Ramos (cell line): ENCODE measurements around the gene PLXNA3.

Experiments used
- in situ Hi-C: fragments of 300-500 bp; cut with MboI; formaldehyde crosslinking; loops from one replicate; pipeline ENCODE4 v1.14.3; 2022; ENCODE audit warnings: low sequenced_read_pairs; ENCODE audit not compliant: unreplicated experiment

Gene PLXNA3

DNA sequence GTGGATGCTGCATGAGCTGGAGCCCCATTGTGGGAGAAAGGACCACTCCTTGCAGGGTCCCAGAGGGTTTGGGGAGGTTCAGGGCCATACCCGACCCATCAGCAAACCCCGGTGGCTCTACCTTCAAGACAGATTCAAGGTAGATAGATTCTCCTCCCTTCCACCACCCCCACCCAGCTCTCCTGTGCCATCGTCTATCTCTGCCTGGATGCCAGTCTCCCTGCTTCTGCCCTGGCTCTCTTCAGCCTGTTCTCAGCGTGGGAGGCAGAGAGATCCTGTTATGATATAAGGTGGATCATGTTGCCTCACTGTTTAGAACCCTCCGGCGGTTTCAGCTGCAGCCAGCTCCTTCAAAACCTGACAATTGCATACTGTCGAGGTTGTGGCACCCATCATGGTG, 15.6 kb downstream of the PLXNA3 start:
- in situ Hi-C loops: no loop called here

GRCh38 chrX:154476821-154477220, 18.7 kb downstream of the PLXNA3 start:
- in situ Hi-C loops: no loop called here

GRCh38 chrX:154477891-154478477, 19.9 kb downstream of the PLXNA3 start:
- in situ Hi-C loops: no loop called here

DNA sequence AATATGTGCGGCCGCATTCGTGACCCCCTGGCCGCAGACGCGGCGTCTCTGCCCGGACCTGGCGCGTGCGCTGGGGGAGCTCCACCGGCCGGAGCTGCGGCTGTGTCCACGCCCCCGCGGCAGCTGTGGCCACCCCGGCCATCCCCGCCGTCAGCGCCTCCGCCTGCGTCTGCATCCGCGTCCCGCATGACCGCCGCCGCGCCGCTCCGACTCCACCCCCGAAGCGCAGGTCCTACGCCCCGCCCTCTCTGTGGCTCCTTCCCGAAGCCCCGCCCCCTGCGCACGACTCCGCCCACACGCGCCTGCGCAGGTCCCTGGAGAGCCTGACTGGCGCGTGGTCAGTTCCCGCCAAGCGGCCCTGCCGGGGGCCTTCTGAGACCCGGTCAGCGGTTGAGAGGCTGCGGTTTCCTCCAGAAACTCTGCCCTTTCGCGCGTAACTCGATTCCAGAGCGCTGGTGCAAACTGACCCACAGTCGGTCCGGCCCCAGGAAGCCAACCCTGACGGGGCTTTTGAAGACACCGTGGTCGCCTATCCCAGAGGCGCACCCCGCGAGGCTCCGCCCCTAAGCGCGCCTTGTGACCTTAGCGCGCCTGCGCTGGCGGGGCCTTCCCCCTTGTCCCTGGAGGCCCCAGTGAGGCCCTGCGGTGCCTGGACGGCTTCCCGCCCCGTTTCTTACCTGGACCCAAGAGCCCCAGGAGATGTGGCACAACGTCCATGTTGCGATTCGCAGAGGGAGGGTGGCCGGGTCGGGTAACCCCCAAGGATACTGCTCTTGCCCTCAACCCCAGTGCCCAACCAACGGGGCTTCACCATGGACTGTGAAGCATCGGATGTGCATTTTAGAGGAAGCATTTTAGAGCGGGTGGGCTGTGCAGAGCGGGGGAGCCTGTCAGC, 20.9 kb downstream of the PLXNA3 start, which contains the start of gene LAGE3:
Gene LAGE3, minus strand, starts transcription at position 554 of the 895 bp plus-strand sequence. Its CDS starts 366 bp downstream, at position 188.
- in situ Hi-C loops: no loop called here

- in situ Hi-C loops: no loop called here
Measured at GRCh38 chrX:154481195-154481594, 23.1 kb downstream of the PLXNA3 start.

- in situ Hi-C loops: no loop called here
Measured at GRCh38 chrX:154481911-154482601, 24.0 kb downstream of the PLXNA3 start.

- in situ Hi-C loops: no loop called here
Measured at GRCh38 chrX:154482786-154483185, 24.7 kb downstream of the PLXNA3 start.

- in situ Hi-C loops: no loop called here
Measured at GRCh38 chrX:154483325-154483724, 25.2 kb downstream of the PLXNA3 start.

DNA sequence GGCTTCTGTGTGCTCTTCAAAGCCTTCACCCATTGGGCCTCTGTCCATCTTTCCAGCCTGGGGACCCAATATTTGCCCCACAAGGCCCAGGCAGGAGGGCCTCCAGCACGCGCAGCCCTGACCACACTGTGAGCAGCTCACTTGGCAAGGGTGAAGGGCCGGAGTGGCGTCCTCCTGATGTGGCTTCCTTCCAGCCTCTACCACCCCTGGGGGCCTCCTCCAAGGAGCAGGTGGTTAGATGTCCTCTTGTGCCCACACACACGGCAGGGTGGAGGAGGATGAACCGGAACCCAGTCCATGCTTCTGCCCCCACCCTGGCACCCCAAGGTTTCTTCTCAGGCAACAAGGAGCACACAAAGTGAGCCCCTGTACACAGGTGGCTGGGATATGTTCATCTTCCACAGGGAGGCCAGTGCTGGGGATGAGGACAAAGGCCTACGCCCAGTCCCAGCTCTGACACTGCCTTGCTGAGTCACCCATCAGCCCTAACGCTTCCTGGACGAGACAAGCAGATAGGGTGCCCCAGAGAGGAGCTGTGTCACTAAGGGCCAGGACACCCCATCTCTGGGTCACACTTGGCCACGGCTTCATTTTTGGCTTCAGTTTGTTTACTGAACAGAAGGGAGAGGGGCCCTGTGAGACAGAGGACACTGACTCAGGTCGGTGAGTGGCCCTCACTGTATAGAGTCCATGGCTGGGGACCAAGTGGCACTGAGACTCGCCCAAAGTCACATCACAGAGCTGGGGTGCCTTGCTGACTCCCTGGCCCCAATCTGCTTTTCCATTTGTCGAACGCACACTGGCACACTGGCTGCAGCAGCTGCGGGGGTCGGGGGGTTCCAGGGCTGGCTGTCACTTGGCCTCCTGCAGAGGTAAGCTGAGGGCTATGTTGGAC, 26.4 kb downstream of the PLXNA3 start:
- in situ Hi-C loops: no loop called here

- in situ Hi-C loops: no loop called here
Measured at GRCh38 chrX:154485150-154486051, 27.3 kb downstream of the PLXNA3 start.

- in situ Hi-C loops: no loop called here
Measured at GRCh38 chrX:154486052-154486395, 27.9 kb downstream of the PLXNA3 start.

DNA sequence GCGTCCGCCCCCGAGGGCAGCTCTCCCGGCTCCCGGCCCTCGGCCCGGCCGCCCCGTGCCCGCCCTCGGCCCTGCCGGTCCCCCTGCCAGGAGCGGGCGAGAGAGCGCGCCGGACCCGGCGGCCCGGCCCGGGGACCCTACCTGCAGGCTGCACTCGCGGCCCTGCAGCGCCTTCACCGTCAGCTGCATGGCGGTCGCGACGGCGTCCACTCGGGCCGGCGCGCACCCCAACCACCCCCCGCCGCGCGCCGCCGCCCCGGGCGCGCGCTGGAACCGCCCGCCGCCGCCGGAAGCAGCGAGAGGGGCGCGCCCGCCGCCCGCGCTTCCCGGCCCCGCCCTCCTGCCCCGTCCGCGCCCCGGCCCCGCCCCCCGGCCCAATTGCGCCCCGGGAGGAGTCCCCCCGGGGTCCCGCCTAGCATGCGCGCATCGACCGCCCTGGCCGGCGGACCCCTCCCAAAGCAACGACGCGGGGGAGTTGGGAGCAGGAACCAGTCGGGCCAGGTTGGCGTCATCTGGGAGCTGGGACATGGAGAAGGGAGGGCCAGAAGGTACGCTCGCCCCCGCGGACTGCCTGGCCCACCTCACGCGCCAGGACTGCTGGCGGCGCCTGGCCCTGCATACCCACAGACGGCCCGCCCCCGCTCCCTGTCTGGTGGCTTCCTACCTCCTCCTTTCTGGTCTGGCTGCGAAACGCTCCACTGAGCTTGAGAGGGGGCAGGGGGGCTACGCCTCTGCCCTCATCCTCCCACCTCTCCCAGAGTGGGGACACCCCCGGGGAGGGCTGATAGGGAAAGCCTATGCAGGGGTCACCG, 28.5 kb downstream of the PLXNA3 start, which contains the start of gene UBL4A:
Gene UBL4A, minus strand, starts transcription at position 220 of the 812 bp plus-strand sequence. Its CDS starts 31 bp downstream, at position 189.
- in situ Hi-C loops: no loop called here

GRCh38 chrX:154487518-154488290, 29.6 kb downstream of the PLXNA3 start:
- in situ Hi-C loops: no loop called here

DNA sequence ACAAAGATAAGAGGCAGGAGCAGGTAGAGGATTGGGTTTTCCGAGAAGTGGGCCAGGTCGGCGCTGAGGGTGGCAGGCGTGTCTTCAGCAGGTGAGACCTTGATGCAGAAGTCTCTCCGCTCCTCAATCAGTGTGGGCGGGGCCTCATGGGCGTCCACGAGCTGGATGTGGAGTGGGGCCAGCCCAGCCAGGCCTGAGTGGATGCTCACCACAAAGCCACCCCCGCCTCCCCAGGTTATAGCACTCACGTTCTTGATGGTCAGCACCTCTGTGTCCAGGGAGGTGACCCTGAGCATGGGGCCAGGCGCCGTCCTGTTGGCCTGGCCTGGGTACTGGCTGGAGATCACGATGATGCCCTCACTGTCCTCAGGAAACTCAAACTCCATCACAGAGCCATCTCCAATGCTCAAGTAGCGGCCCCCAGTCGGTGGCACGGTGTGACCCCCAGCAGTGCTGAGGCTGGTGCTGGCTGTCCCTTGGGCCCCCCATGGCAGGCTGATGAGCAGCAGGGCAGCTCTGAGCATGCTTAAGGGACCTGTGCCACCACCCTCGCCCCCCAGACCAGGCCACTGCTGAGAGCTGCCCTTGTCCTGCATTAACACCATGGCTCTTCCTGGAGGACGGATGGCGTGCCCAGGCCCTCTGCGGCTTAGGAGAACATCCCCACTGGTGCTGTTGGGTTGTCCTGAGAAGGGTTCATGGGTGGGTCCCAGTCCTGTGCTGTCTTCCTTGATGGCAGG, 30.4 kb downstream of the PLXNA3 start:
- in situ Hi-C loops: no loop called here

DNA sequence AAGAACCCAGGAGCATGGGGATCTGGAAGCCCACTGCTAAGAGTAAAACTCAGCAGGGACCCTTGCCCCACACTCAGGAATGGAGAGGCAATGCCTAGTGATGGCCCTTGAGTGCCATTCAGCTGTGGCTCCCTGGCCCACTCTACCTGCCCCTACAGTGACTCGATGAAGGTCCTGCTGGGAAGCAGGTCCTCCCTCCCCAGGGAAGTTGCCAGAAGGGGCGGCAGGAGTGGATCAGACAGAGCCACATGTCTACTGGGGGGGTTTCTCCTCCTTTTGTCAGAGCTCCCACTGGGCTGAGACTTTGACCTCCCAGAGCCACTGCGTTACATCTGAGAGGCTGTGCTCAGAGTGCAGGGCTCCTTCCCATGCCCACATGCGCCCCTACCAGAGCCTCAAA, 31.1 kb downstream of the PLXNA3 start:
- in situ Hi-C loops: no loop called here

GRCh38 chrX:154490021-154490413, 31.9 kb downstream of the PLXNA3 start:
- in situ Hi-C loops: no loop called here
